Raji (cell line): ENCODE data around the gene PLCB1.

Source experiments
- POLR2A ChIP-seq: IDR thresholded peaks from 2 replicates; pipeline ENCODE4 v1.6.1; 2011; ENCODE audit warnings: low read depth, low read length, control low read depth; ENCODE audit not compliant: insufficient read depth

The PLCB1 gene

DNA sequence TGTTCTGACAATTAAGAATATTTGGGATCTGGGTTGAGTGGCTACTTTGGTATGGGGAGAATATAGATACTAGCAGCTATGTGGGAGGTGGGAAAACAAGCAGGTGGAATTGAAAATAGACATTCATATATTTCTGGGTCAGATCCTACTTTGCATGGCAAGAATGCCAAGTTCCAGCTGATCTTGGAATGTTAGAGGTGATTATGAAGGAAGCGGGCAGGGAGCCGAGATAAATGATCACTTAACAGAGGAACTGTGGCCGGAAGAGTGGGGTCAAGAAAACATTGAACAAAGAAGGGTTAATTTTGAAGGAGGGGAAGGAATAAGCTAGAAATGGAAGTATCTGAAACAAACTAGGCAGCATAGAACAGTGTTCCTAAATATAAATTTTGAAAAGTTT is 15.4 kb downstream of the PLCB1 start:
- no peak for TF ChIP-seq POLR2A

DNA sequence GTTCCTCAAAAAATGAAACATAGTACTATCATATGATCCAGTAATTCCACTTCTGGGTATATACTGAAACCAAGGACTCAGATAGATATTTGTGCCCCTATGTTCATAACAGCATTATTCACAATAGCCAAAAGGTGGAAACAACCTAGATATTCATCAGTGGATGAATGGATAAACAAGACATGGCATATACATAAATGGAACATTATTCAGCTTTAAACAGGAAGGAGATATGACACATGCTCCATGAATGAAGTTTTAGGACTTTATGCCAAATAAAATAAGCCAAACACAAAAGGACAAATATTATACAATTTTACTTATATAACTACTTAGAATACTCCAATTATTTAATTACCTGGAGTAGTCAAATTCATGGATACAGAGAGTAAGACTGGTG is 16.4 kb downstream of the PLCB1 start:
- no peak for TF ChIP-seq POLR2A

DNA sequence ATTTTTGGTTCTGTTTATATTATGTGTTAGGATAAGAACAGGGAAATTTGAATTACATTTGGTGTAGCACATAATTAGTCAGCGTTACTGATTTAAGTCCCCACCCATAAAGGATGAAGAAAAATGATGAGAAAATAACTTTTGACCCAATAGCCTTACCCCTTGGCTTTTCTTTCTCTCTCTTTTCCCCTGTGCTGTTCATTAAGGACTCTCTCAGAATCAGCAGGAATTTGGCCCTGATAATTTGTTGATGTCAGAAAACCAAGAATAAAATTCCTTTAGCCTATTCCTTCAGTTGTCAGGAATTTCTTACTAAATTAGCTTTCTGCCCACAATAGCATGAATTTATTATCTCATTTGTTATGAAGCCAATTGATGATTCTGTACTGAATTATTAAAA is 18.5 kb downstream of the PLCB1 start:
- no peak for TF ChIP-seq POLR2A

DNA sequence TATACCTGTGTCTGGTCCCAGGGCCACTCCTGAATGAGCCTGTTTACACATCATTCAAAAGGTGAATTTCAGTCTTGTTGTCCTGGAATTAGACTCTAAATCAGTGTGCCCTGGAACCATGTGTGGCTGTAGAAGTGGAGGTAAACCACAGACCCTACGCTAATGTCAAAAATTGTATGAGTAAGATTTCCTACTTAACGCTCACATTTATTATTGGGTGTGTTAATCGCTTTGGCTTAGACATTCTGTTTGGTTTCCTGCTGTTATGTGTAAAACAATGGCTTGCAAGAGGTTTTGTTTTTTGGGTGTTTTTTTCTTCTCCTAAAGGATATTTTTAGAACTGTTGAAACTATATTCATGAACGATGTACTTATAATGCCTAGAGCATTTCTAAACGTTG is 19.3 kb downstream of the PLCB1 start:
- TF ChIP-seq POLR2A, result no peak

DNA sequence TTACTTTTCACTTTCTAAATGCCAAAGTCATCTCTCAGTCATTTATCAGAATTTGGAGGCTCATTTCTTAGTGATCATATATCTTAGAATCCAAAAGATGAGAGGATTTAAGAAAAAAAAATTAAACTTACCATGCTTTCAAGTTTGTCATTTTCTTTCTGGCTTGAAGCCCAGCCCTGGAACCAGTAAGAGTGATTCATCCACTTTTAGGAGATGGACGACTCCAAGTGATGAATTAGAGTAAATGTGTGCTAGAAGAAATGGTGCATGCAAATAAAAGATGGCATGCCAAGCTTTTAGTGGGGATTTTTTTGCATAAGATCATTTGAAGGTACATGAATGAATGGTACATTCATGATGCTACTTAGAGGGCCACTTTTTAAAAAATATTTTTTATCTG is 20.1 kb downstream of the PLCB1 start:
- no peak for TF ChIP-seq POLR2A

DNA sequence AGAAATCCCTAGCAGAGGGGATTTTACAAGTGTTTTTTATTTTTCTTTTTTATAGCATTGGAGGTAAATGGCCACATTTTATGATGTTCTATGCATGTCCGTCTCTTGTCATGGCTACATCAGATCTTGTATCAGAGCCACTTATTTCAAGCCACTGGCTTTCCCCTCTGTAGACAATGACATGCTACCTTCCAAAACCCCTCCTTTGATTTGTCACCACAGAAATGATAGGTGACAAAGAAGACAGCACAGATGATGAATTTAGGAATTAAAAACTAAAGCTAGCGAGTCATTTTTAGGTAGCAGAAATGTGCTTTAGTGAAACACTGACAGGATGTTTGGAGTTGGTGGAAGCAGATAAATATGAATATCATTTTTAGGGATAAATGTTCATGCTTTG is 20.8 kb downstream of the PLCB1 start:
- no peak for TF ChIP-seq POLR2A

DNA sequence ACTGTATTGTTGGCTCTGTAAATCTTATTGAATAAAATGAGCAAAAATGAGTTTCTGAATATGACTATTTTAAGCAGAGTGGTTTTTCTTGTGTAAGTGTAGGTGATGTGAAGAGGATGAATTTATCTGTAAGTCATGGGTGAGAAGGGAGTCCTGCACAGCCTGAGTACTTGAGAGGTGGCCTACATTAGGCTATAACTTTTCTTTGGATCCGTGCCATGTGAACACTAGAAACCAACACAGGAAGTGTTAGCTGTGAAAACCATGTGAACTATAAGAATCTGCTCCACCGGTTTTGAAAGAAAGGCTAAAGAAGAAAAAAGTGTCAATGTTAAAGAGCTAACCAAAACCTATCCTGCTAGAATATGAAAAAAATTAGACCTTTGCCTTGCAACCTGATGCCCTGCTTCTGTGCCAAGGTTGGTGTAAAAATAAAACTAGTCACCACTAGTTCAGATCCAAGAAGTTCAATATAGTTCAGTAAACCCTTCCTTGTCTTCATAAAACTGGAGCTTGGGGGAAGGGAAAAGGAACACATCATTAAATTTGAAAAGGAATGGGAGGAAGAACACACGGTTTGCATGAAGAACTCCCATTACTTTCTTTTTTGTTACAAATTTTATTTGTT is 21.3 kb downstream of the PLCB1 start:
- no peak for TF ChIP-seq POLR2A

DNA sequence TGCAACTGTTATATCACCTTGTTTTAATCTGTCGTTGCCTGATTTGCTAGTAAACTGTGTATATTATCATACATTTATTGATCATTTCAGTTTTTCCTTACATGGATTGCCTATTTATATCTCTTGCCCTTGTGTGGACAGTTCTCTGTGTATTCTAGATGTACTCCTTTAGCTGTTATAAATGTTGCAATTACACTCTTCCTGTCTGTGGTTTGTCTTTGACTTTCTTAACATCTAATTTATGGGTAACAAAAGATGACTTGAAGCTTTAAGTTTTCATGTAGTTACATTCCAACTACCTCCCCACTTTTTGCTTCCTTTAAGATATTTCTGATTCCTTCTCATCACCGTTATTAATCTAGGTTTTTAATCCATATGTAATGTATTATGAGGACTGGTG is 22.6 kb downstream of the PLCB1 start:
- no peak for TF ChIP-seq POLR2A

DNA sequence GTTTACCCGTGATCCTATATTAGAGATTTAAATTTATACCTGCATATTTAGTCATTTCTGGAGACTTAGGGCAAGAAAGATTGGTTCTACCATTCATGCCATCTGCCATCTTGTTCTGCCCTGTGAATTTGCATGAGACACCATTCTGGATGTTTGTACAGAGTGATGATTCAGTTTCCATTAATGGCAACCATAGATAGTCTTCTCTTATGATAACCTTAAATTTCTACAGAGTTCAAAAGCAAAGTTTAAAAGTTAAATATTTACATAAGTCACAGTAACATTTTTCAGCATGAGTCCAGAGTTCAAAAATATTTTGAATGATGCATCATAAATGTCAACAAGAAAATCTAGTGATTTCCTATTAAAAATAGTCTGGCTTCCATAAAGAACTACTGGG is 23.2 kb downstream of the PLCB1 start:
- TF ChIP-seq POLR2A, result no peak

DNA sequence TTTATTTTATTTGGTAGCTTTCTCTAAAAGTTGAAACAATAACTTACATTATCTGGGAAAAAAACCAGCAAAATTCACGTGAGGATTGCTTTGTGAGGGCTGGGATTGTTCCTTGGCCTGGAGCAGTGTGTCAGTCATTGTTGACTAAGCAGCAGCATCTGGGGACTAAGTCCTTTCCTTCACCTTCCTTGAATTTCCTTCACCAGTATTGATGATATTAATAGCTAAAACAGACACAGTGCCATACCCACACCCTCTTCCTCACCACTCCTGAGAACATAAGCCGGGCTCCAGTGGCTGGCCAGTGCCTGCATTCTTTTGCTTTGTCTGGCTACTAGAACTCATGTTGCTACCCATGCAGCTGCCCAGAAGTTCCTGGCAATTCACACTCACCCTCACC is 23.7 kb downstream of the PLCB1 start:
- no peak for TF ChIP-seq POLR2A

DNA sequence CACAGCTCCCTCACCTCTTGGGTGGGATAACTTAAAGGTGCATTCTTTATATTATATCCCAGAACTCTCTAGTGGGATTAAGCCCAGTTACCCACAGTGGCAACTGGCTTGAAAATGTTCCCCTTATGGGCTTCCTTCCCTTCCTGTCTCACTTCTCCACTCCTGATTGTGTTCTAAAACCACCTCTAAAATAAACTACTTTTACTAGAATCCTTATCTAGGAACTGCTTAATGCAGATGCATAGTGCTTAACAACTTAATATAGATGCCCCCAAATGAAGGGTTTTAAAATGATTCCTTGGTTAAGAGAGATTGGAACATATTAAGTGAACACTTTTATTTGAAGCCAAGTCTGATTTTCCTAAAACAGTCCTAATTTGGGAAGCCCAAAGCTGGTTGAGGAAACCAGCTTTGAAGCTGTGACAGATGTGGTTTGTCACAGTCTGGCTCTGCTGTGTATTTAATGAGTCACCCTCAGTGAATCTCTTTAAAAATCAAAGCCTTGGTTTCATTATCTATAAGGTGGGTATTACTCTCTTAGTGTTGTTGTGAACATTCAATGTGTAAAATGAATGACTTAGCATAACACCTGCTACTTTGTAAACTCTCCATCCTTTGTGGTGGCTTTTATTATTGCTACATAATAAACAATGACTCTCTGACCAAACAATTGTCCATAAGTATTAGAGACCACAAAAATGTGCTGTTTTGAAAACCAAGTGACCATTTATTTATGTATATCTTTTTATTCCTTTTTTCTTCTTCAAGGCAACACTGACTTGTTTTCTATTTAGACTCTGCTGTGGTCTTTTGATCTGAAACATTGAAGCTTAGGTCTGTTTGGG is 24.4 kb downstream of the PLCB1 start:
- no peak for TF ChIP-seq POLR2A

DNA sequence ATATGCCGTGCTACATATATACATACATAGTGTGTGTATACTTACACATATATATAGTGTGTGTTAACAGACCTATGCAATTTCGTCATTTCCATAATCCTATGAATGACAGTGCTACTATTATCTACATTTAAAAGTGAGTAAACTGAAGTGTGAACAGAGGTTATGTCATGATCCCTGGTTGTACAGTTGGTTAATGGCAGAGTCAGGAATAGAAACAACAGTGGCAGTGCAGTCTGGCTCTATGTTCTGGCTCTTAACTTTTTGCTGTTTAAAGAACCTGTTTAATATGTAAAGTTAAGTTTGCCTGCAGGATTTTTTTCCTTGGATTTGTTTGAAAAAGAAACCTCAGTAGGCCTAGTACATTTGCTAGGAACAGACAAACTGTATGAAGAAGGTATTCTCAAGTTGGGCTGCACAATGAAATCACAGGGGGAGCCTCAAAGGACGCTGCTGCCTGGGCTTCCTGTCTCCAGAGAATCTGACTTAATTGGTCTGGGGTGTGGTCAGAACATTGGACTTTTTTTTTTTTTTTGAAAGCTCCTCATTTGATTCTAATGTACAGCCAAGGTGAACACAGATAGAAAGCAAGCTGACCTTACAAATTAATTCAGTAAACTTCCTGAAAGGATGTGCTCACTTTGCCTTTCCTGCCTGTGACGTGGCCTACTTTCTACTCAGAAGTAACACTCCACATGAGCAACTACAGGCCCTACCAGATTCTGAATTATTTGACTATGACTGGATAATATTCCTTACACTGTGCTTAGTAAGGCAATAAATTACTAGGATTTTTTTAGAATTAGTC is 29.4 kb downstream of the PLCB1 start:
- TF ChIP-seq POLR2A, result no peak

DNA sequence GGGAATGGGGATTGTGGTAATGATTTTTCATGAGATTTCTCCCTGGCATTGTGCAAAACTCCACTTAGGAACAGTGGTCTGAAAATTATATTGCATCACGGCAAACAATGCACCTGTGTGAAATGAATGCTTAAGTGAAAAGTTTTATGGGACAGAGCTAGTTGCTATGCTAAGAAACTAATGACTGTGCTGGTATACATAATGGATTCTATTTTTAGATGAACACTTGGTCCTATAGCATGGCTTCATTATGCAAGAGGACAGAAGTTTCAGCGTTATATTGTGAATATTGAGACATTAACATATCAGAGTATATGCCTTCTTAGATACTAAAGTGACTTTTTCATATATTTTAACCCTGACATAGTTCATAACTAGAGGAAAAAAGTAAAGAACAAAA is 30.5 kb downstream of the PLCB1 start:
- TF ChIP-seq POLR2A, result no peak

DNA sequence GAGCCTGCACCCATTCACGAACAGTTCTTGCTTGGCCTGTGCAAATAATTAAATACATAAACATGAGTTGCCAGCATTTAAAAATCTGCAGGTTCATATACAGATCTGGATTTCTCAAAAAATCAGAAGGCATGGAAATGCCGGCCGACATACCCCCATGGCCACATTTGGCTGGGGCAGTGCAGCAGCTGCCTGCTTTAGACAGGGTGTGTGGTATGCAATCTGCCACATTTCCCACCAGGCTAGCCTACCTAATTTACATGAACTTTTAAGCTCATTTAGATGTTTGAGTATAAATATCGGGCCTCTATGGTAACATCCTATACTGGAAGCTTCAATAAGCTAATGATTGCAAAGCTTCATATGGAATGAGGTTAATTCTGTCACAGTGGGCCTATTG is 31.5 kb downstream of the PLCB1 start:
- TF ChIP-seq POLR2A, result no peak

DNA sequence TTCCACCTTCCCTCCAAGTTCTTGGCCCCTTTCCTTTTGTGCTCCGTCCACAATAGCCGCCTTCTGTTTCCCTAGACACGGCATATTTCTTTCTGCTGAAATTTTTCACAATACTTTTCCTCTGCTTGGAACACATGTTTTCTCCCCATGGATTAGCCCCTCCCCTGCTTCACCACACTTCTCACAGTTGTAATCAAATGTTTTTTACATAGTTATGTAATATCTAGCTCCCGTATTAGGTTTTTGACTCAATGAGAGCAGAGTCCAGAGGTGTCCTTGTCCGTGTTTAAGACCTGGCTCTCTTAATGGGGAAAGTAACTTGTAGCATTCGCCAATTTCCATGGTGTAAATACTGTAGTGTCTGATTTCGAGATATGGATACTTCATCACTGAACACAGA is 34.7 kb downstream of the PLCB1 start:
- no peak for TF ChIP-seq POLR2A

DNA sequence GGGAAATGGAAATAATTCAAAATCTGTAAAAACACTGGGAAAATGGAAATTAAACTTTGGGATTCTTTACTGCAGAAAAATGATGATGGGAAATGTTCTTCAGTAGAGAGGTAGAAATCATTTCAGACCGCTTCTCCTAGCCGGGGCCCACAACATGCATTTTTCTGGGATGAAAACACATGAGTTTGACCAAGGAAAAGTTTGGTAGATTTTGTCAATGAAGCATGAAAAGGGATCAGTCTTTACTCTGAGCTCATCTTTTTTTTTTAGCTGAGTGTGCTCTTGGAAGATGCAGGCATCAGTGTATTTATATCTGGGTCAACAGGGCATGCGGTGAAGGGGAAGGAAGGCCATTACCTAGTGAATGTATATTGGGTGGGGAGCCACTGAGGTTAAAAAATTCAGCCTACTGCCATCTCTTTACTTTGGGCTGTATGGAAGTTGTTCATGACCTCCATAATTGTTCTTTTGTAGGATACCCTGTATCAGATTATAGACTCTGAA is 36.8 kb downstream of the PLCB1 start:
- no peak for TF ChIP-seq POLR2A
